ENCODE measurements around the gene SLCO3A1.

SLCO3A1 gene

DNA sequence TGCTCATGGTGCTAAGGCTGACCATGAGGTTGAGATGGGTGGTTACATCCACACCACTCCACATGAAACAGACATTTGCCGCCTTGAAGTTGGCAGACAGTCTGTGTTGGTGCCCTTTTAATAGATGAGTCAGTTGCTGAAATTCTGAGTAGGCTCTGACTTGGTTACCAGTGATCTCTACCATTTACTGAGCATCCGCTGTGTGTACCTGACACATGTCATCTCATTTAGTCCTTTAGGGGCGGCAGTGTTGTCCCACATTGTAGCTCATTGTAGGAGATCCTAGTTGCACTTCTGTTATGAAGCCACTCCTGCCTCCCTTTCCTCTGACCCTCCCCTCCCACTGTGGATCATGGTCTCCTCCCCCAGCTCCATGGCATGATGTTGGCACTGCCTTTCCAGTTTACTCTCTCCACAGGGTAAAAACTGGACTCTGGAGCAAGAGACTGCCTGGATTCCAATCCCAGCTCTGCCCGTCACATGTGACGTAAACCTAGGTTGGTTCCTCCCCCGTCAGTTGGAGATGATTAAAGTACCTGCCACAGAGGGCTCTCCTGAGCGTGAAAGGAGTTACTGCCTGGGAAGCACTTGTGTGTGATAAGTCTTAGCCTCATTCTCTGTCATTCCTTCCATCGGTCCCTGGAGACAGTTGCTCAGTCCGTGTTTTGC lies 21.6 kb downstream of the SLCO3A1 start:
- in situ Hi-C loops (cut with MboI; ENCODE audit: low sequenced_read_pairs, unreplicated experiment) = no loop called here
- TF ChIP-seq, protein P1, sequence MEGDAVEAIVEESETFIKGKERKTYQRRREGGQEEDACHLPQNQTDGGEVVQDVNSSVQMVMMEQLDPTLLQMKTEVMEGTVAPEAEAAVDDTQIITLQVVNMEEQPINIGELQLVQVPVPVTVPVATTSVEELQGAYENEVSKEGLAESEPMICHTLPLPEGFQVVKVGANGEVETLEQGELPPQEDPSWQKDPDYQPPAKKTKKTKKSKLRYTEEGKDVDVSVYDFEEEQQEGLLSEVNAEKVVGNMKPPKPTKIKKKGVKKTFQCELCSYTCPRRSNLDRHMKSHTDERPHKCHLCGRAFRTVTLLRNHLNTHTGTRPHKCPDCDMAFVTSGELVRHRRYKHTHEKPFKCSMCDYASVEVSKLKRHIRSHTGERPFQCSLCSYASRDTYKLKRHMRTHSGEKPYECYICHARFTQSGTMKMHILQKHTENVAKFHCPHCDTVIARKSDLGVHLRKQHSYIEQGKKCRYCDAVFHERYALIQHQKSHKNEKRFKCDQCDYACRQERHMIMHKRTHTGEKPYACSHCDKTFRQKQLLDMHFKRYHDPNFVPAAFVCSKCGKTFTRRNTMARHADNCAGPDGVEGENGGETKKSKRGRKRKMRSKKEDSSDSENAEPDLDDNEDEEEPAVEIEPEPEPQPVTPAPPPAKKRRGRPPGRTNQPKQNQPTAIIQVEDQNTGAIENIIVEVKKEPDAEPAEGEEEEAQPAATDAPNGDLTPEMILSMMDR (IDR thresholded peaks at IDR 0.05; ENCODE audit: borderline replicate concordance, control extremely low read depth, extremely low read depth, insufficient read depth, missing control alignments) = no peak
- no peak for DNase-seq (ENCODE audit: low spot score)

DNA sequence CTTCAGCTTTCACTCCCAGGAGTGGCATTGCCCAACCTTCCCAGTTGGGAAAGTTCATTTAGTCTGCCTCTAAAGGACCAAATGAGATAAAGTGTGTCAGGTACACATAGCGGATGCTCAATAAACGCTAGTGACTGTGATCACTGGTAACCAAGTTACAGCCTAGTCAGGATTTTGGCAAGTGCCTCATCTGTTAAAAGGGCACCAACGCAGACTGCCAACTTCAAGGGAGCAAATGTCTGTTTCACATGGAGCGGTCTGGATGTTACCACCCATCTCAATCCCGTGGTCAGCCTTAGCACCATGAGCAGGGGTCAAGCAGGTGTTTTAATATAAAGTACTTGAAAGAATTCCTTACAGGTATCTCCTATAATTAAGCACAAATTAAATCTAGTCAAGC lies 22.7 kb downstream of the SLCO3A1 start:
- TF ChIP-seq, protein P1 (IDR thresholded peaks at IDR 0.05; ENCODE audit: borderline replicate concordance, control extremely low read depth, extremely low read depth, insufficient read depth, missing control alignments) = no peak
- no peak for DNase-seq (ENCODE audit: low spot score)
- in situ Hi-C loops (cut with MboI; ENCODE audit: low sequenced_read_pairs, unreplicated experiment) = no loop called here

- no peak for DNase-seq (ENCODE audit: low spot score)
- in situ Hi-C loops (cut with MboI; ENCODE audit: low sequenced_read_pairs, unreplicated experiment) = no loop called here
- TF ChIP-seq, protein P1 (IDR thresholded peaks at IDR 0.05; ENCODE audit: borderline replicate concordance, control extremely low read depth, extremely low read depth, insufficient read depth, missing control alignments) = no peak
Measured at GRCh38 chr15:91878319-91878870, 24.9 kb downstream of the SLCO3A1 start.

- TF ChIP-seq, protein P1 (IDR thresholded peaks at IDR 0.05; ENCODE audit: borderline replicate concordance, control extremely low read depth, extremely low read depth, insufficient read depth, missing control alignments) = no peak
- no peak for DNase-seq (ENCODE audit: low spot score)
- in situ Hi-C loops (cut with MboI; ENCODE audit: low sequenced_read_pairs, unreplicated experiment) = no loop called here
Measured at GRCh38 chr15:91879158-91879557, 25.6 kb downstream of the SLCO3A1 start.

GRCh38 chr15:91880373-91880772 lies 26.9 kb downstream of the SLCO3A1 start:
- TF ChIP-seq, protein P1 (IDR thresholded peaks at IDR 0.05; ENCODE audit: borderline replicate concordance, control extremely low read depth, extremely low read depth, insufficient read depth, missing control alignments) = no peak
- DNase-seq (ENCODE audit: low spot score) = no peak
- in situ Hi-C loops (cut with MboI; ENCODE audit: low sequenced_read_pairs, unreplicated experiment) = no loop called here

GRCh38 chr15:91881569-91882297 lies 28.2 kb downstream of the SLCO3A1 start:
- DNase-seq (ENCODE audit: low spot score) = no peak
- in situ Hi-C loops (cut with MboI; ENCODE audit: low sequenced_read_pairs, unreplicated experiment) = no loop called here

More at GRCh38 chr15:91881569-91882297, 28.2 kb downstream of the SLCO3A1 start:
- TF ChIP-seq, protein P1 (IDR thresholded peaks at IDR 0.05; ENCODE audit: borderline replicate concordance, control extremely low read depth, extremely low read depth, insufficient read depth, missing control alignments) = no peak

All from GM13976 (cell line).